ENCODE data around the gene MSH5. TPM values are rescaled to one million over a fixed set of nuclear protein-coding genes. Genes with fewer than 3 reads are reported as not detected.

Gene MSH5
- total RNA-seq, 3 donors from 2014 or later, result 14.1 to 29.9 (median 29.7) TPM

- H3K4me3 ChIP-seq, result peak overlapping the region; percentile 87
- no peaks in the 10 kb centered on the region for H3K9me3 ChIP-seq
- DNase-seq (no peak), ATAC-seq (peak; percentile 5)
- H3K36me3 ChIP-seq (ENCODE audit: low read depth), result no peaks in the 10 kb centered on the region
- no peak for TF ChIP-seq CTCF (IDR thresholded peaks at IDR 0.05)
- H3K4me1 ChIP-seq (ENCODE audit: low read depth), result peaks cover 20% of the 10 kb centered on the region
- intact Hi-C loops (cut with DNase I, micrococcal nuclease), result no loop called here
Measured at GRCh38 chr6:31702405-31702818, 37.4 kb upstream of the MSH5 start.

GRCh38 chr6:31702819-31703716, 36.7 kb upstream of the MSH5 start, which contains the start of gene ABHD16A:
ABHD16A (minus strand) TSS chr6:31703324; CDS start chr6:31703281, 43 bp downstream.
- DNase-seq, result peak; percentile 98 to 100 (median 99)
- H3K36me3 ChIP-seq (ENCODE audit: low read depth), result no peaks in the 10 kb centered on the region
- no peak for TF ChIP-seq CTCF (IDR thresholded peaks at IDR 0.05)
- H3K9me3 ChIP-seq, result no peaks in the 10 kb centered on the region
- intact Hi-C loops (cut with DNase I, micrococcal nuclease), result no loop called here
- H3K4me1 ChIP-seq (ENCODE audit: low read depth), result peaks cover 20% of the 10 kb centered on the region
- peak; percentile 98 for ATAC-seq
- H3K4me3 ChIP-seq, result peak within 1 kb of the TSS; percentile 87

DNA sequence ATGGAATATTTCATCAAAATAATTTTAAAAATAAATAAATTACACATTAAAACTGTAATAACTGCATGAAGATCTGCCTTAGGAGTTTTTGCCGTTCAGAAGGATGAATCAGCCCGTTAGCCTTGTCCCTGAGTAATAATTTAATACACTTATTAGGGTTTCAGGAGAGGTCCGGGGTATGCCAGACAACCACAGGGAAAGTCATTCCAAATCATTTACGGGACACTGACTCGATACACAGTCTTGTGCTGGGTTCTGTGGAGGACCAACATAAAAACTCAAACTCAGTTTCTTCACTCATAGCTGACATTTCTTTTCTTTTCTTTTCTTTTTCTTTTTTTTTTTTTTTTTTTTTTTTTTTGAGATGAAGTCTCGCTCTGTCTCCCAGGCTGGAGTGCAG, 33.9 kb upstream of the MSH5 start:
- no peak for DNase-seq
- ATAC-seq, result no peak
- no peaks in the 10 kb centered on the region for H3K9me3 ChIP-seq
- no peak for TF ChIP-seq CTCF (IDR thresholded peaks at IDR 0.05)
- no peak overlapping the region for H3K4me3 ChIP-seq
- intact Hi-C loops (cut with DNase I, micrococcal nuclease), result no loop called here
- H3K4me1 ChIP-seq (ENCODE audit: low read depth), result peaks cover 20% of the 10 kb centered on the region
- no peaks in the 10 kb centered on the region for H3K36me3 ChIP-seq (ENCODE audit: low read depth)

GRCh38 chr6:31706599-31706998, 33.2 kb upstream of the MSH5 start, which contains the start of gene LY6G6F:
LY6G6F (plus strand) TSS chr6:31706866; CDS start chr6:31706907, 41 bp downstream.
- intact Hi-C loops (cut with DNase I, micrococcal nuclease), result no loop called here
- ATAC-seq (no peak), DNase-seq (no peak)

DNA sequence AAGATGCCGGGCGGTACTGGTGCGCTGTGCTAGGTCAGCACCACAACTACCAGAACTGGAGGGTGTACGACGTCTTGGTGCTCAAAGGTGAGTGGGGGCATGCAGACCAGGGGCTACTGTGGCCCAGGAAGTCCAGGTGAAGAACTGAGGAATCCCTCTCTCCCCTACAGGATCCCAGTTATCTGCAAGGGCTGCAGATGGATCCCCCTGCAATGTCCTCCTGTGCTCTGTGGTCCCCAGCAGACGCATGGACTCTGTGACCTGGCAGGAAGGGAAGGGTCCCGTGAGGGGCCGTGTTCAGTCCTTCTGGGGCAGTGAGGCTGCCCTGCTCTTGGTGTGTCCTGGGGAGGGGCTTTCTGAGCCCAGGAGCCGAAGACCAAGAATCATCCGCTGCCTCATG, 32.1 kb upstream of the MSH5 start:
- no peak for TF ChIP-seq CTCF (IDR thresholded peaks at IDR 0.05)
- no peak overlapping the region for H3K4me3 ChIP-seq
- ATAC-seq (no peak), DNase-seq (no peak)
- H3K36me3 ChIP-seq (ENCODE audit: low read depth), result no peaks in the 10 kb centered on the region
- H3K4me1 ChIP-seq (ENCODE audit: low read depth), result peaks cover 12% of the 10 kb centered on the region
- no peaks in the 10 kb centered on the region for H3K9me3 ChIP-seq
- intact Hi-C loops (cut with DNase I, micrococcal nuclease), result no loop called here

More at GRCh38 chr6:31706599-31706998, 33.2 kb upstream of the MSH5 start, which contains the start of gene LY6G6F:
- H3K9me3 ChIP-seq, result no peaks in the 10 kb centered on the region
- TF ChIP-seq CTCF (IDR thresholded peaks at IDR 0.05), result no peak
- H3K36me3 ChIP-seq (ENCODE audit: low read depth), result no peaks in the 10 kb centered on the region
- H3K4me3 ChIP-seq, result no peak within 1 kb of the TSS
- peaks cover 17% of the 10 kb centered on the region for H3K4me1 ChIP-seq (ENCODE audit: low read depth)

Data from mucosa of descending colon (tissue), 3 donors.